Panc1 (cell line): ENCODE results near the gene SH2D6.

Source experiments
- POLR2AphosphoS5 ChIP-seq: IDR thresholded peaks from 2 replicates; pipeline ENCODE4 v1.6.1; 2012; ENCODE audit warnings: mild to moderate bottlenecking, low read depth, low read length, moderate library complexity
- REST ChIP-seq, 2 experiments: IDR thresholded peaks; 2 replicates each; pipeline ENCODE4 v1.6.1; 2011 to 2012; ENCODE audit warnings: low read depth in 2 of 2, control low read depth in 1 of 2, low read length in 1 of 2, mild to moderate bottlenecking in 1 of 2, moderate library complexity in 1 of 2; ENCODE audit not compliant: insufficient read depth in 1 of 2
- SIN3A ChIP-seq: IDR thresholded peaks from 2 replicates; pipeline ENCODE4 v1.6.1; 2012; ENCODE audit warnings: low read depth, mild to moderate bottlenecking, low read length, moderate library complexity, borderline replicate concordance; ENCODE audit not compliant: insufficient read depth
- TF ChIP-seq, protein P1 (sequence below): fragments of 450-650 bp; IDR thresholded peaks from 2 replicates; pipeline ENCODE4 v1.5.1; 2017; ENCODE audit warnings: mild to moderate bottlenecking

GRCh38 chr2:85405201-85406059 is 13.1 kb upstream of the SH2D6 start:
- TF ChIP-seq, protein P1, sequence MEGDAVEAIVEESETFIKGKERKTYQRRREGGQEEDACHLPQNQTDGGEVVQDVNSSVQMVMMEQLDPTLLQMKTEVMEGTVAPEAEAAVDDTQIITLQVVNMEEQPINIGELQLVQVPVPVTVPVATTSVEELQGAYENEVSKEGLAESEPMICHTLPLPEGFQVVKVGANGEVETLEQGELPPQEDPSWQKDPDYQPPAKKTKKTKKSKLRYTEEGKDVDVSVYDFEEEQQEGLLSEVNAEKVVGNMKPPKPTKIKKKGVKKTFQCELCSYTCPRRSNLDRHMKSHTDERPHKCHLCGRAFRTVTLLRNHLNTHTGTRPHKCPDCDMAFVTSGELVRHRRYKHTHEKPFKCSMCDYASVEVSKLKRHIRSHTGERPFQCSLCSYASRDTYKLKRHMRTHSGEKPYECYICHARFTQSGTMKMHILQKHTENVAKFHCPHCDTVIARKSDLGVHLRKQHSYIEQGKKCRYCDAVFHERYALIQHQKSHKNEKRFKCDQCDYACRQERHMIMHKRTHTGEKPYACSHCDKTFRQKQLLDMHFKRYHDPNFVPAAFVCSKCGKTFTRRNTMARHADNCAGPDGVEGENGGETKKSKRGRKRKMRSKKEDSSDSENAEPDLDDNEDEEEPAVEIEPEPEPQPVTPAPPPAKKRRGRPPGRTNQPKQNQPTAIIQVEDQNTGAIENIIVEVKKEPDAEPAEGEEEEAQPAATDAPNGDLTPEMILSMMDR, result no peak
- TF ChIP-seq SIN3A (no peak), REST (IDR thresholded peaks at IDR 0.05; ENCODE audit: insufficient read depth in 1 of 2, low read depth in 2 of 2, low read length in 1 of 2) (no peak), POLR2AphosphoS5 (no peak)
